A673 (cell line): ENCODE measurements around the gene STS. TPM values are rescaled to one million over a fixed set of nuclear protein-coding genes. Genes with fewer than 3 reads are reported as not detected.

Experiments used
- BruUV-seq: library from RNA; stranded (reverse); fragments of 400-500 nt; replicated peaks from 2 replicates; lab custom pipeline; 2021; lab: Mats Ljungman, UMichigan
- CTCF ChIA-PET: fragments of 300-600 bp; sonication (Branson Sonifier 250); formaldehyde crosslinking; loops from one replicate; lab custom pipeline; 2022; ENCODE audit warnings: antibody characterized with exemption; lab: Charles Lee
- POLR2A ChIA-PET: fragments of 300-600 bp; sonication (Branson Sonifier 250); formaldehyde crosslinking; loops from one replicate; lab custom pipeline; 2022; ENCODE audit warnings: antibody characterized with exemption; ENCODE audit not compliant: low non-redundant PET; lab: Charles Lee
- DNase-seq: peaks from one replicate; pipeline ENCODE4 v3.0.0-alpha.2; 2015; ENCODE audit warnings: low spot score
- H3K27ac ChIP-seq: fragments of 200-600 bp; sonication (generic); 2 replicates; pipeline ENCODE4 v1.5.1; 2016; ENCODE audit warnings: mixed run types, low read depth, mild to moderate bottlenecking, mixed read lengths, antibody characterized with exemption, low read length; ENCODE audit not compliant: poor library complexity, severe bottlenecking
- H3K27me3 ChIP-seq: fragments of 200-600 bp; sonication (generic); replicated peaks from 2 replicates; pipeline ENCODE4 v1.6.1; 2017; ENCODE audit warnings: mixed run types, low read depth, mild to moderate bottlenecking, mixed read lengths, antibody characterized with exemption, low read length; ENCODE audit not compliant: insufficient read depth, poor library complexity
- H3K36me3 ChIP-seq: fragments of 200-600 bp; sonication (generic); 2 replicates; pipeline ENCODE4 v1.6.1; 2016; ENCODE audit warnings: mixed run types, mild to moderate bottlenecking, mixed read lengths, antibody characterized with exemption, low read length; ENCODE audit not compliant: insufficient read depth, poor library complexity, severe bottlenecking
- H3K4me1 ChIP-seq: fragments of 200-600 bp; sonication (generic); 2 replicates; pipeline ENCODE4 v1.6.1; 2017; ENCODE audit warnings: mixed run types, mild to moderate bottlenecking, mixed read lengths, antibody characterized with exemption, low read length; ENCODE audit not compliant: insufficient read depth, poor library complexity, severe bottlenecking
- H3K4me3 ChIP-seq: fragments of 200-600 bp; sonication (generic); 2 replicates; pipeline ENCODE4 v1.5.1; 2016; ENCODE audit warnings: low read depth, mixed run types, mild to moderate bottlenecking, mixed read lengths, low read length; ENCODE audit not compliant: poor library complexity, severe bottlenecking
- H3K9me3 ChIP-seq: fragments of 200-600 bp; sonication (generic); 2 replicates; pipeline ENCODE4 v1.6.1; 2016; ENCODE audit warnings: mixed run types, low read depth, mild to moderate bottlenecking, mixed read lengths, antibody characterized with exemption, low read length; ENCODE audit not compliant: poor library complexity, severe bottlenecking
- EZH2 ChIP-seq: fragments of 200-600 bp; sonication (generic); IDR thresholded peaks from 2 replicates; pipeline ENCODE4 v1.6.1; 2017; ENCODE audit warnings: borderline replicate concordance, low read depth, mild to moderate bottlenecking, mixed read lengths, antibody characterized with exemption, low read length; ENCODE audit not compliant: poor library complexity, severe bottlenecking
- intact Hi-C: fragments of 100-400 bp; cut with micrococcal nuclease; formaldehyde crosslinking; loops from one replicate; pipeline ENCODE4 v1.10.0; 2022; ENCODE audit not compliant: unreplicated experiment
- total RNA-seq: library from RNA; stranded (reverse); gene quantifications from 2 replicates; pipeline ENCODE4 v1.2.3, GENCODE V29; 2021
- TF ChIP-seq, protein P1 (sequence below): fragments of 300-800, 200-600 bp; sonication (generic); conservative IDR thresholded peaks from 2 replicates; pipeline ENCODE4 v1.5.1; 2017; ENCODE audit warnings: low read depth, mild to moderate bottlenecking, antibody characterized with exemption, low read length, moderate library complexity, mixed read lengths

The STS gene
- total RNA-seq, 1 experiment from 2014 or later: 2.5 TPM

DNA sequence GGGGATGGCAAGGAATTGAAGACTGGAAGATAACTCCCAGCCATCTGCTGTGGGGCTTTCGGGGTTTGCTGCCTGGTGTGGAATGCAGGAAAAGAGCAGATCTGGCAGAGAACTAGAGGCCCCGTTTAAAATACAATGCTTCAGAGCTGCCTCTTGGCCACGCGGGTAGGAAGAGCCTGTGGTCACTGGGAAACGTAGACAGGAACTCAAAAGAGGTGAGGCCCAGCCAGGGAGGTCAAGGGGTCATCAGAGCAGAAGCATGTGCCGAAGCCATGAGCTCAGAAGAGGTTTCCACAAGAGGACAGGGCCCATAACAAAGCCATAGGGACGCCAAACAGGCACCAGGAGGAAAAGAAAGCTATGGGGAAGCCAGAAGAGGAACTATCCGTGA, 14.5 kb upstream of the STS start:
- Histone ChIP-seq H3K36me3 (no peaks in the 10 kb centered on the region), H3K4me1 (peaks cover 7% of the 10 kb centered on the region), H3K9me3 (no peaks in the 10 kb centered on the region), H3K27me3 (no peaks in the 10 kb centered on the region), H3K4me3 (no peak overlapping the region), H3K27ac (no peak overlapping the region)
- intact Hi-C loops: loop anchor here (5.0 kb wide), 1 partner anchor 794 kb away; the partner anchor contains the start of gene PNPLA4
- ChIA-PET POLR2A (no interaction called here), CTCF (no interaction called here)
- no peak for DNase-seq
- BruUV-seq: no TSS peak
- TF ChIP-seq EZH2: no peak
- TF ChIP-seq, protein P1, sequence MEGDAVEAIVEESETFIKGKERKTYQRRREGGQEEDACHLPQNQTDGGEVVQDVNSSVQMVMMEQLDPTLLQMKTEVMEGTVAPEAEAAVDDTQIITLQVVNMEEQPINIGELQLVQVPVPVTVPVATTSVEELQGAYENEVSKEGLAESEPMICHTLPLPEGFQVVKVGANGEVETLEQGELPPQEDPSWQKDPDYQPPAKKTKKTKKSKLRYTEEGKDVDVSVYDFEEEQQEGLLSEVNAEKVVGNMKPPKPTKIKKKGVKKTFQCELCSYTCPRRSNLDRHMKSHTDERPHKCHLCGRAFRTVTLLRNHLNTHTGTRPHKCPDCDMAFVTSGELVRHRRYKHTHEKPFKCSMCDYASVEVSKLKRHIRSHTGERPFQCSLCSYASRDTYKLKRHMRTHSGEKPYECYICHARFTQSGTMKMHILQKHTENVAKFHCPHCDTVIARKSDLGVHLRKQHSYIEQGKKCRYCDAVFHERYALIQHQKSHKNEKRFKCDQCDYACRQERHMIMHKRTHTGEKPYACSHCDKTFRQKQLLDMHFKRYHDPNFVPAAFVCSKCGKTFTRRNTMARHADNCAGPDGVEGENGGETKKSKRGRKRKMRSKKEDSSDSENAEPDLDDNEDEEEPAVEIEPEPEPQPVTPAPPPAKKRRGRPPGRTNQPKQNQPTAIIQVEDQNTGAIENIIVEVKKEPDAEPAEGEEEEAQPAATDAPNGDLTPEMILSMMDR: no peak

DNA sequence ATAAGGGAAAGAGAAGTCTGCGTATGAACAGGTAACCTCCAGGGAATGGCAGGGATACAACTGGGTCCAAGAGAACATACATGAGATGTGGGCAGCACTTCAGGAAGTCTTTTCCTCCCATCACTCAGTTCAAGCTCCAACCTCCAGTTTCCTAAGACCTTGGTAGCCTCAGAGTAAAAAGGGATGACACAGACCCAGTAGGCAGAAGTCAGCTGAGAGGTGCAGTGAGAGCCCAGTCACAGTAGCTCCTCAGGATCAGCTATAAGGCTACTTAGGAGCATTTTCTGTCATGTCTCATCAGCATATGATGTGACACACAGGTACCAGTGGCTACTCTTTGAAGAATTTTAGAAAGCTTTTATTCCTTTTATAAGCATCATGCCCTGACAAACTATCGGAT, 12.5 kb upstream of the STS start:
- intact Hi-C loops: loop anchor here (5.0 kb wide), 1 partner anchor 792 kb away; the partner anchor contains the start of gene PNPLA4
- ChIA-PET POLR2A (no interaction called here), CTCF (no interaction called here)
- Histone ChIP-seq H3K27ac (no peak overlapping the region), H3K4me3 (no peak overlapping the region), H3K4me1 (peaks cover 7% of the 10 kb centered on the region), H3K36me3 (no peaks in the 10 kb centered on the region), H3K9me3 (no peaks in the 10 kb centered on the region), H3K27me3 (no peaks in the 10 kb centered on the region)
- TF ChIP-seq, protein P1: no peak
- TF ChIP-seq EZH2: no peak
- no peak for DNase-seq
- no TSS peak for BruUV-seq

DNA sequence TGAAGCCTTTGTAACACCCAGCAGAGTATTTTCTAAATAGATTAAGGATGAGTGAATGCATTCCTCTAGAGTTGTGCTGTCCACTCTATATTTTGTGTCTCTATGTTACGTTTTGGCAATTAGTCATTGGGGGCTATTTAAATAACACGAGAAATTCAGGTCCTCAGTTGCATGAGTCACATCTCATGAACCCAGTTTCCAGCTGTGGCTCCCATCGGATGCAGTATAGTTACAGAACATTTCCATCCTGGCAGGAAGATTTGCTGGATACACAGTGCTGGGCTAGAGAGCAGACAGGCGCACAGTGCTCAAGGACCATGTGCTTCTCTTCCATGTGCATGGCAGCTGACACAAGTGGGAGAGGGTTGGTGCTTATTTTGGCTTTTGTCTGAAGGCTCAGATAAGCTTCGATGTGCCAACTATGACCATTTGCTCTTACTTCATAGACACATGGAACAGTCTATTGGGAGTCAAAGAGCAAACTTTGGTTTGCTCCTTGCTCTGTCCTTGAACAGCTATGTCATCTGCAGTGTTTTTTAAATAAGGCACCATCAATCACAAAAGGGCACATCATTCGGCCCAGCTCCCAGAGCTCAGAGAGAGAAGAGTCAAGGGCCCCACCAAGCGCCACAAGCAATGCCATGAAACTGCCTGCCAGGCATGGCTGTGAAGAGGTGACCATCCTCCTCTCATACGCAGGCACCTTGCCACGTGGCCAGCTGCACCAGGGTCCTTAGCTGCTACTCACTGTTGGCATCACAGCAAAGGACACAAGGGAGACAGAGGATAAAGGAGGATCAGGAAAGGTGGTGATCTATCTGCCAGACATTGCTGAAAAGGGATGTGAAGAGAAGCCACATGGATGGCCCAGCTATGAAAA, 8.1 kb upstream of the STS start:
- TF ChIP-seq EZH2: no peak
- TF ChIP-seq, protein P1: no peak
- Histone ChIP-seq H3K4me1 (no peaks in the 10 kb centered on the region), H3K27ac (no peak overlapping the region), H3K4me3 (no peak overlapping the region), H3K27me3 (no peaks in the 10 kb centered on the region), H3K9me3 (no peaks in the 10 kb centered on the region), H3K36me3 (no peaks in the 10 kb centered on the region)
- ChIA-PET CTCF (no interaction called here), POLR2A (no interaction called here)
- no TSS peak for BruUV-seq
- intact Hi-C loops: no loop called here
- no peak for DNase-seq
